HepG2 (cell line): Measurements from ENCODE around the gene NPC2. TPM values are rescaled to one million over a fixed set of nuclear protein-coding genes. Genes with fewer than 3 reads are reported as not detected.

Source experiments
- ATAC-seq: fragments of 200-7000 bp; cut with Tn5 transposase; 3 replicates; pipeline ENCODE4 v1.9.1; 2020; ENCODE audit warnings: mild to moderate bottlenecking, moderate library complexity
- BruUV-seq: library from RNA; stranded (reverse); fragments of 400-500 nt; replicated peaks from 2 replicates; lab custom pipeline; 2021; lab: Mats Ljungman, UMichigan
- CTCF ChIA-PET: fragments of 300-600 bp; formaldehyde crosslinking; extraction: SDS; loops from one replicate; lab custom pipeline; 2021; ENCODE audit warnings: low total read pairs, inconsistent platforms, low intra/inter-chr PET ratio; lab: Yijun Ruan, JAX
- POLR2A ChIA-PET: fragments of 350-600 bp; sonication (Branson Sonifier 250); formaldehyde crosslinking; loops from one replicate; lab custom pipeline; 2020; ENCODE audit warnings: antibody characterized with exemption, inconsistent platforms; lab: Yijun Ruan, JAX
- DNase-seq: peaks from one replicate; pipeline ENCODE4 v3.0.0-alpha.2; 2015; ENCODE audit warnings: low spot score
- FAIRE-seq: peaks from 3 replicates; lab custom pipeline; 2011; peaks lifted over from hg19 to GRCh38; lab: Jason Lieb, UNC
- H2AFZ ChIP-seq: one replicate; pipeline ENCODE4 v1.6.1; 2011; ENCODE audit warnings: low read length, inconsistent platforms
- H3K27ac ChIP-seq: fragments of 300-600 bp; 3 replicates; pipeline ENCODE4 v1.8.0; 2011; ENCODE audit warnings: mixed run types, mild to moderate bottlenecking, mixed read lengths, low read length, inconsistent platforms; ENCODE audit not compliant: insufficient read depth; ENCODE audit errors: extremely low read length
- H3K27me3 ChIP-seq, 2 experiments: fragments of 200-600 bp in 1 of 2; 2 replicates in 1 of 2; 3 replicates in 1 of 2; pipeline versions ENCODE4 v1.6.0 to v1.8.0; 2011; ENCODE audit warnings: low read length in 2 of 2, mild to moderate bottlenecking in 2 of 2, moderate library complexity in 2 of 2, inconsistent platforms in 1 of 2; ENCODE audit not compliant: insufficient read depth in 2 of 2, control insufficient read depth in 1 of 2
- H3K36me3 ChIP-seq, 2 experiments: fragments of 200-600 bp in 1 of 2; replicated peaks in 1 of 2; 2 replicates in 1 of 2; 3 replicates in 1 of 2; pipeline versions ENCODE4 v1.5.1 to v1.8.0; 2011; ENCODE audit warnings: low read length in 2 of 2, inconsistent platforms in 1 of 2; ENCODE audit not compliant: insufficient read depth in 2 of 2, control insufficient read depth in 1 of 2
- H3K4me1 ChIP-seq: 2 replicates; pipeline ENCODE4 v1.5.1; 2012; ENCODE audit warnings: low read length, inconsistent platforms; ENCODE audit not compliant: insufficient read depth
- H3K4me2 ChIP-seq: 2 replicates; pipeline ENCODE4 v1.6.0; 2011; ENCODE audit warnings: low read depth, low read length, inconsistent platforms
- H3K4me3 ChIP-seq, 3 experiments: fragments of 200-600 bp in 1 of 3; sonication (generic), shearing (Covaris generic) in 1 of 3; replicated peaks in 1 of 3; 2 replicates each; pipeline ENCODE4 v1.5.1; 2011 to 2016; ENCODE audit warnings: low read length in 3 of 3, inconsistent platforms in 2 of 3, low read depth in 2 of 3, mild to moderate bottlenecking in 2 of 3, control low read depth in 1 of 3, mixed read lengths in 1 of 3; ENCODE audit not compliant: insufficient read depth in 1 of 3
- H3K79me2 ChIP-seq: one replicate; pipeline ENCODE4 v1.6.1; 2011; ENCODE audit warnings: low read length, inconsistent platforms; ENCODE audit not compliant: insufficient read depth
- H3K9ac ChIP-seq: 2 replicates; pipeline ENCODE4 v1.6.0; 2011; ENCODE audit warnings: mild to moderate bottlenecking, low read depth, low read length, inconsistent platforms; ENCODE audit not compliant: insufficient read depth
- H3K9me3 ChIP-seq: 2 replicates; pipeline ENCODE4 v1.5.1; 2012; ENCODE audit warnings: mild to moderate bottlenecking, low read length
- H4K20me1 ChIP-seq: 2 replicates; pipeline ENCODE4 v1.6.0; 2011; ENCODE audit warnings: inconsistent platforms, mild to moderate bottlenecking, low read length, moderate library complexity; ENCODE audit not compliant: insufficient read depth
- CENPT ChIP-seq: sonication (generic); formaldehyde crosslinking; IDR thresholded peaks from 2 replicates; pipeline ENCODE4 v1.8.0; 2022; ENCODE audit warnings: low read depth, mild to moderate bottlenecking, moderate library complexity, missing genetic modification reagents
- CENPX ChIP-seq: sonication (generic); formaldehyde crosslinking; IDR thresholded peaks from 2 replicates; pipeline ENCODE4 v1.9.0; 2021; ENCODE audit warnings: mild to moderate bottlenecking, missing genetic modification reagents, moderate library complexity
- DMAP1 ChIP-seq: IDR thresholded peaks from 2 replicates; pipeline ENCODE4 v1.6.1; 2016
- MTF2 ChIP-seq: sonication (generic); formaldehyde crosslinking; IDR thresholded peaks from 2 replicates; pipeline ENCODE4 v1.5.0; 2020; ENCODE audit warnings: missing genetic modification reagents, borderline replicate concordance
- TBX3 ChIP-seq: fragments of 450-650 bp; IDR thresholded peaks from 2 replicates; pipeline ENCODE4 v1.6.1; 2017; ENCODE audit warnings: antibody characterized with exemption, mild to moderate bottlenecking, inconsistent platforms, borderline replicate concordance
- ZNF101 ChIP-seq: sonication (generic); formaldehyde crosslinking; IDR thresholded peaks from 2 replicates; pipeline ENCODE4 v1.4.0; 2020; ENCODE audit warnings: mild to moderate bottlenecking, low read depth, missing genetic modification reagents, borderline replicate concordance
- ZNF607 ChIP-seq: sonication (generic); formaldehyde crosslinking; IDR thresholded peaks from 2 replicates; pipeline ENCODE4 v1.5.1; 2020; ENCODE audit warnings: missing genetic modification reagents, mild to moderate bottlenecking, borderline replicate concordance
- ZNF619 ChIP-seq: sonication (generic); formaldehyde crosslinking; IDR thresholded peaks from 2 replicates; pipeline ENCODE4 v1.4.0; 2020; ENCODE audit warnings: mild to moderate bottlenecking, missing genetic modification reagents
- ZNF773 ChIP-seq: sonication (generic); formaldehyde crosslinking; IDR thresholded peaks from 2 replicates; pipeline ENCODE4 v1.4.0; 2020; ENCODE audit warnings: missing genetic modification reagents, borderline replicate concordance
- WGBS: methylation state at CpG from one replicate; pipeline ENCODE4 v1.1.6; 2017; ENCODE audit warnings: low lambda C conversion rate; 5-methylcytosine and 5-hydroxymethylcytosine counted together
- in situ Hi-C: cut with HindIII; loops from 2 replicates; pipeline ENCODE4 v1.10.0; 2017; ENCODE audit warnings: low pct_unique_long_range_greater_than_20kb; ENCODE audit not compliant: extremely low pct_ligation_motif_present
- intact Hi-C: fragments of 100-400 bp; cut with micrococcal nuclease; formaldehyde crosslinking; loops from one replicate; pipeline ENCODE4 v1.10.0; 2022; ENCODE audit not compliant: unreplicated experiment
- polyA plus RNA-seq, 8 experiments: library from polyadenylated mRNA; depleted of rRNA in 3 of 8; stranded (reverse) in 7 of 8; unstranded in 1 of 8; fragments of >200 nt; fragmentation: Illumina TruSeq in 4 of 8; extraction: Trizol in 4 of 8; gene quantifications; 2 replicates each; pipeline versions ENCODE4 v1.2.1 to v1.2.3, GENCODE V29; 2011 to 2016; ENCODE audit warnings: low read depth in 4 of 8, missing spikeins in 1 of 8, mixed read lengths in 1 of 8; ENCODE audit not compliant: insufficient read depth in 1 of 8
- total RNA-seq, 5 experiments: library from RNA; depleted of rRNA; stranded (reverse); fragments of >200 nt; fragmentation: Illumina TruSeq; extraction: Trizol; gene quantifications; 2 replicates each; pipeline ENCODE4 v1.2.3, GENCODE V29; 2016; ENCODE audit warnings: low read depth in 1 of 5
- TF ChIP-seq, protein P1 (sequence below): sonication (generic); formaldehyde crosslinking; IDR thresholded peaks from 2 replicates; pipeline ENCODE4 v1.4.0; 2020; ENCODE audit warnings: missing genetic modification reagents
- TF ChIP-seq, protein P2 (sequence below): sonication (generic); formaldehyde crosslinking; IDR thresholded peaks from 2 replicates; pipeline ENCODE4 v1.4.0; 2020; ENCODE audit warnings: missing genetic modification reagents

Gene NPC2
- total and polyA plus RNA-seq, 2 of the 13 experiments (the other 11 are each of a cell fraction or from before 2014, with no cell fraction given): 132 to 164 TPM

DNA sequence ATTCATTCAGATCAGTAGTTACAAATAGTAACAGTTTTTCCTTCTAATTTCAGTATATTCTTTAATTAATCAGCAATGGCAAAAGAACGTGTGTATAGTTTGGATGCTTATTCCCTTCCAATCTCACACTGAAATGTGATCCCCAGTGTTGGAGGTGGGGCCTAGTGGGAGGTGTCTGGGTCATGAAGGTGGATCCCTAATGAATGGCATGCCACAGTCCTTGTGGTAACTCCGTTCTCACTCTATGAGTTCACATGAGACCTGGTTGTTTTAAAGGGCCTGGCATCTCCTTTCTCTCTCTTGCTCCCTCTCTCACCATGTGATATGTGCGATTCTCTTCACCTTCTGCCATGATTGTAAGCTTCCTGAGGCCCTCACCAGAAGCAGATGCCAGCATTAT is 48.2 kb downstream of the NPC2 start:
- Histone ChIP-seq H3K79me2 (no peaks in the 10 kb centered on the region), H3K27ac (no peak overlapping the region), H3K4me3 (no peak overlapping the region), H3K4me1 (peaks cover 6% of the 10 kb centered on the region), H3K9me3 (no peaks in the 10 kb centered on the region), H3K36me3 (no peaks in the 10 kb centered on the region), H4K20me1 (no peaks in the 10 kb centered on the region), H3K9ac (no peak overlapping the region), H3K4me2 (no peak overlapping the region), H3K27me3 (no peaks in the 10 kb centered on the region), H2AFZ (no peak overlapping the region)
- DNase-seq (no peak), FAIRE-seq (no peak), ATAC-seq (no peak)
- in situ Hi-C loops (no loop called here), intact Hi-C loops (no loop called here)
- 3% methylated on average over 3 of the region's 3 CpGs for WGBS
- CTCF ChIA-PET: no interaction called here
- BruUV-seq: no TSS peak
- POLR2A ChIA-PET: no interaction called here
- no peak for TF ChIP-seq ZNF619
- no peak for TF ChIP-seq ZNF101 (CRISPR knock-in tag)
- no peak for TF ChIP-seq CENPX (CRISPR knock-in tag)
- TF ChIP-seq DMAP1 (CRISPR knock-in tag): no peak
- TF ChIP-seq ZNF607 (CRISPR knock-in tag): no peak
- TF ChIP-seq, protein P1, sequence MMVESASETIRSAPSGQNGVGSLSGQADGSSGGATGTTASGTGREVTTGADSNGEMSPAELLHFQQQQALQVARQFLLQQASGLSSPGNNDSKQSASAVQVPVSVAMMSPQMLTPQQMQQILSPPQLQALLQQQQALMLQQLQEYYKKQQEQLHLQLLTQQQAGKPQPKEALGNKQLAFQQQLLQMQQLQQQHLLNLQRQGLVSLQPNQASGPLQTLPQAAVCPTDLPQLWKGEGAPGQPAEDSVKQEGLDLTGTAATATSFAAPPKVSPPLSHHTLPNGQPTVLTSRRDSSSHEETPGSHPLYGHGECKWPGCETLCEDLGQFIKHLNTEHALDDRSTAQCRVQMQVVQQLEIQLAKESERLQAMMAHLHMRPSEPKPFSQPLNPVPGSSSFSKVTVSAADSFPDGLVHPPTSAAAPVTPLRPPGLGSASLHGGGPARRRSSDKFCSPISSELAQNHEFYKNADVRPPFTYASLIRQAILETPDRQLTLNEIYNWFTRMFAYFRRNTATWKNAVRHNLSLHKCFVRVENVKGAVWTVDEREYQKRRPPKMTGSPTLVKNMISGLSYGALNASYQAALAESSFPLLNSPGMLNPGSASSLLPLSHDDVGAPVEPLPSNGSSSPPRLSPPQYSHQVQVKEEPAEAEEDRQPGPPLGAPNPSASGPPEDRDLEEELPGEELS (CRISPR knock-in tag): no peak
- no peak for TF ChIP-seq MTF2 (CRISPR knock-in tag)
- no peak for TF ChIP-seq TBX3
- no peak for TF ChIP-seq CENPT (CRISPR knock-in tag)
- TF ChIP-seq, protein P2, sequence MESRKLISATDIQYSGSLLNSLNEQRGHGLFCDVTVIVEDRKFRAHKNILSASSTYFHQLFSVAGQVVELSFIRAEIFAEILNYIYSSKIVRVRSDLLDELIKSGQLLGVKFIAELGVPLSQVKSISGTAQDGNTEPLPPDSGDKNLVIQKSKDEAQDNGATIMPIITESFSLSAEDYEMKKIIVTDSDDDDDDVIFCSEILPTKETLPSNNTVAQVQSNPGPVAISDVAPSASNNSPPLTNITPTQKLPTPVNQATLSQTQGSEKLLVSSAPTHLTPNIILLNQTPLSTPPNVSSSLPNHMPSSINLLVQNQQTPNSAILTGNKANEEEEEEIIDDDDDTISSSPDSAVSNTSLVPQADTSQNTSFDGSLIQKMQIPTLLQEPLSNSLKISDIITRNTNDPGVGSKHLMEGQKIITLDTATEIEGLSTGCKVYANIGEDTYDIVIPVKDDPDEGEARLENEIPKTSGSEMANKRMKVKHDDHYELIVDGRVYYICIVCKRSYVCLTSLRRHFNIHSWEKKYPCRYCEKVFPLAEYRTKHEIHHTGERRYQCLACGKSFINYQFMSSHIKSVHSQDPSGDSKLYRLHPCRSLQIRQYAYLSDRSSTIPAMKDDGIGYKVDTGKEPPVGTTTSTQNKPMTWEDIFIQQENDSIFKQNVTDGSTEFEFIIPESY (CRISPR knock-in tag): no peak
- TF ChIP-seq ZNF773 (CRISPR knock-in tag): no peak
